ENCODE measurements around the gene SLC5A10.
"Not testable (repeated sequence)": the region's sequence is repeated elsewhere in the genome, so short reads cannot be mapped to it uniquely, and the experiment has no call there.

SLC5A10 gene

DNA sequence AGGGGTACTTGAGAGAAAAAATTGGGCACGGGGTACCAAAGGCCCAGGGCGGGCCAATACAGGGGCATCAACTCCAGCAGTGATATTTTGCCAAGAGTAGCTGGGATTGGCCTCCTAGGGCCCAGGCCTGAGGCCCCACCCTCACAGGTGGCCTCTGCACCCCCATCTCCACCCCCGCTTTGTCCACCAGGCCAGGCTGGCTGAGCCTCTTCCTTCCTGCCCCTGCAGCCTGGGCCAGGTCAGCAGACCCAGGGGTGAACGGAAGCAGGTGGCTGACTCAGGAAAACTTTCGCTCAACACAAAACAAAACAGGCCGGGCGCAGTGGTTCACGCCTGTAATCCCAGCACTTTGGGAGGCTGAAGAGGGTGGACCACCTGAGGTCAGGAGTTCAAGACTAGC is 91.1 kb downstream of the SLC5A10 start:
- not testable (repeated sequence) for DNase-seq (ENCODE audit: low read depth in 2 of 2)

DNA sequence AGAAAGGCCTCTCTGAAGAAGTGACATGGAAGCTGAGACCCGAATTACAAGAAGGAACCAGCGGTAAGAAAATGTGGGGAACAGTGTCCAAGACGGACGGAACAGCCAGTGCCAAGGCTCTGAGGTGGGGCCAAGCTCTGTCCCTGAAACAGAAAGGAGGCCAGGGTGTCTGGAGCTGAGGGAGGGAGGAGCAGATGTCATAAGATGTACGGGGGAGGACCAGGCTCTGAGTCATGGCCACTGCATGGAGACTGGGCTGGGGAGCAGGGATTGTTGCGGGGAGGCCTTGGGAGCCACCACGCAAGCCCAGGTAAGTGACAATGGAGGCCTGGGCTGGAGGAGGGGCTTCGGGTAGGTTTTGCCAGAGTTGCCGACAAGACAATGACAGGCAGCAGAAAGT is 92.7 kb downstream of the SLC5A10 start:
- not testable (repeated sequence) for DNase-seq (ENCODE audit: low read depth in 2 of 2)

DNA sequence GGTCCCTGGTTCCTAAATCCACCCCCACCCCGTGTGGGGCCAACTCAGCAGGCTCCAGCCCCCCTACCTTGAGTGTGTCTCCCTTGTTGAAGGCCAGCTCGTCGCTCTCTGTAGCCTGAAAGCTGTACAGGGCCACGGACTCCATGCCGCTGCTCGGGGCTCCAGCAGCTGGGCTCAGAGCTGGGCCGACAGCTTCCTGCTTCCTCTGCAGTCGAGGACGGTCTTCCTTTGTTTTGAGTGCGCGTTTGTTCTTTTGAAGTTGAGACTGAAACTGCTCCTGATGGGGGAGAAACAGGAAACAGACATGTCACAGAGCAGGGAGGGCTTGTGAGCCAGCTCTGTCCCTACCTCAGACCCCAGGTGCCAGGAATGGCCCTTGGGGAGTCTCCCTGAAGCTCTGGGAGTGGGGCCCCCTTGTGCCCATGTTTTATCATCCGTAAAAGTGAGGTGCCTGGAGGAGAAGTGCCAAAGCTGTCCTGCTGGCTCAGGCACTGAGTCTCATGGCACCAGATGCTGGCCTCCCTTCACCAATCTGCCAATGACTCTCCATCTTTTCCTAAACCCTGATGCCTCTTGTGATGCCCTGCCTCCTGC is 94.9 kb downstream of the SLC5A10 start, which contains the start of gene GRAP:
GRAP (minus strand) TSS at position 176 of the 594 bp plus-strand sequence; CDS start at position 145, 31 bp downstream.
- not testable (repeated sequence) for DNase-seq (ENCODE audit: low read depth in 2 of 2)

DNA sequence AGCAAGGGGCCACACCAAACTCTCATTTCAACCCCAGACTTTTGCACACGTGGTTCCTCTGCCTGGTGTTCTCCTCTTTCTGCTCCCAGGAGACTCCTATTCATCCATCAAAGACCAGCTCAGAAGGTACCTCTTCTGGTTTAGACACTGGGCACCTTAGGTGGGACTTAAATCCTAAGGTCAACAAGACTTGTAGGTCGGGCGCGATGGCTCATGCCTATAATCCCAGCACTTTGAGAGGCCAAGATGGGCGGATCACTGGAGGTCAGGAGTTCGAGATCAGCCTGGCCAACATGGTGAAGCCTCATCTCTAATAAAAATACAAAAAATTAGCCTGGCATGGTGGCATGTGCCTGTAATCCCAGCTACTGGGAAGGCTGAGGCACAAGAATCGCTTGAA is 95.5 kb downstream of the SLC5A10 start:
- DNase-seq (ENCODE audit: low read depth in 2 of 2) = not testable (repeated sequence)

DNA sequence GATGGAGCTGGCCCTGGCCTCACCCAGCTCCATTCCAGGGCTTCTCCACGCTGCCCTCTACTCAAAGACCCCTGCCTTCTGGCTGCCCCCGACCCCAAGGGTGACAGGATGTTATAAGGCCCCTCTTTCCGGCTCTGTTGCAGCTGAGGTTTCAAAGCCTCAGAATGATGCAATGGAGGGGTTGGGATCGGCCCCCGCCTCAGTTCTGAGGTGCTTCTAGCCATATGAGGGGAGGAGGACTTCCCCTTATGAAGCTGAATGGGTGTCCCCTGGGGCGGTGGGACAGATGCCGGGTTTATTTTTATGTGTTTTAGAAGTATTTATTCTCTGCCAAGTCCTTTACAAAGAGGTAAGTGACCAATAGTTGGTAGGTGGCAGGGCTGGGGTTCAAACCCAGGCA is 96.9 kb downstream of the SLC5A10 start:
- not testable (repeated sequence) for DNase-seq (ENCODE audit: low read depth in 2 of 2)

DNA sequence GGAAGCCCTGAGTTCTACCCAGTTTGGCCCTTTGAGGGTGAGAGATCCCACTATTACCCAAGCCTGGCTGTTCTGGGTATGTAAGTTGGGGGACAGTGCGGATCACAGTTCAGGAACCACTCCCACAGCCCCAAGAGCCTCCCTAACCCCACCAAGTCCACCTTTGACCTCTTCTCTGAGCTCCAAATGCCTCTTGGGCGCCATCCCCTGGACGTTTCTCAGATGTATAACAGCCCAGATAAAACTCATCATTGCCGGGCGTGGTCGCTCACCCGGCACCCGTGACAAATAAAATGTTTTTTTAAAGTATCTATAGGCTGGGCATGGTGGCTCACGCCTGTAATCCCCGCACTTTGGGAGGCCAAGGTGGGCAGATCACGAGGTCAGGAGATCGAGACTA is 103.5 kb downstream of the SLC5A10 start:
- DNase-seq (ENCODE audit: low read depth in 2 of 2) = not testable (repeated sequence)

DNA sequence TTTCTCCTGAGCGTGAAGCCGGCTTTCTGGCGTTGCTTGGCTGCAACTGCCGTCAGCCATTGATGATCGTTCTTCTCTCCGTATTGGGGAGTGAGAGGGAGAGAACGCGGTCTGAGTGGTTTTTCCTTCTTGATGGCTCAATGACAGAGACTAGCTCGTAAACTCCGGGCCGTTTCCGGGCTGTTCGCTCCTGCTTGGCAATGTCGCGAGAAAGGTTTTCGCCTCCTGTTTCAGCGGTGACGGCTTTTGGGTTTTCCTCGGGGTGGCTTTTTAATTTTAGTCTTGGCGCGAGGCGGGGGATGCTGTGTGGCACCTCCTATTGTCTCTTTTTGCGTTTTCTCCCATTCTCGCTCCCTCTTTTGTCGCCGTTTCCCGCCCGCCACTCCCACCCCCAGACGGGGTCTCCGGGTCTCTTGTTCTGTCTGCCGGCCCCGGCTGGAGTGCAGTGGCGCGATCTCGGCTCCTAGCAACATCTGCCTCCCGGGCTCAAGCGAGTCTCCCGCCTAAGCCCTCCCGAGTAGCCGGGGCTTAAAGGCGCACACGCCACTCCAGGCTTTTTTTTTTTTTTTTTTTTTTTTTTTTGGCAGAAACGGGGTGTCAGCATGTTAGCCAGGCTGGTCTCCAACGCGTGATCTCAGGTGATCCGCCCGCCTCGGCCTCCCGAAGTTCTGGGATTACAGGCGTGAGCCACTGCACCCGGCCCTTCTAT is 110.2 kb downstream of the SLC5A10 start:
- DNase-seq (ENCODE audit: low read depth in 2 of 2) = not testable (repeated sequence)

DNA sequence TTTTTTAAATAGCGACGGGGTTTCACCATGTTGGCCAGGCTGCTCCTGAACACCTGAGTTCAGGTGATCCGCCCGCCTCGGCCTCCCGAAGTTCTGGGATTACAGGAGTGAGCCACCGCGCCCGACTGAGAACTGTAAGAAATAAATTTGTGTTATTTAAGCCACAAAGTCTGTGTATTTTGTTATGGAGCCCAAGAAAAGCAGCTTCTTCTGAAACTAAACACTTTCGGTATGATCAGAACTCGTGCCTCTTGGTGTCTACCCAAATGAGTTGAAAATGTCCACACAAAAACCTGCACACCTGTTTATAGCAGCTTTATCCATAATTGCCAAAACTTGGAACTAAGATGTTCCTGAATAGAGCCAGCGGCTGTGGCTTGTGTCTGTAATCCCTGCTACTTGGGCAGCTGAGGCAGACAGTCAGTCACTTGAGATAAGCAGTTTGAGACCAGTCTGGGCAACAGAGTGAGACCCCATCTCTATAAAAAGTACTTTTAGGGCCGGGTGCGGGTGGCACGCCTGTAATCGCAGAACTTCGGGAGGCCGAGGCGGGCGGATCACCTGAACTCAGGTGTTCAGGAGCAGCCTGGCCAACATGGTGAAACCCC is 110.9 kb downstream of the SLC5A10 start:
- not testable (repeated sequence) for DNase-seq (ENCODE audit: low read depth in 2 of 2)

DNA sequence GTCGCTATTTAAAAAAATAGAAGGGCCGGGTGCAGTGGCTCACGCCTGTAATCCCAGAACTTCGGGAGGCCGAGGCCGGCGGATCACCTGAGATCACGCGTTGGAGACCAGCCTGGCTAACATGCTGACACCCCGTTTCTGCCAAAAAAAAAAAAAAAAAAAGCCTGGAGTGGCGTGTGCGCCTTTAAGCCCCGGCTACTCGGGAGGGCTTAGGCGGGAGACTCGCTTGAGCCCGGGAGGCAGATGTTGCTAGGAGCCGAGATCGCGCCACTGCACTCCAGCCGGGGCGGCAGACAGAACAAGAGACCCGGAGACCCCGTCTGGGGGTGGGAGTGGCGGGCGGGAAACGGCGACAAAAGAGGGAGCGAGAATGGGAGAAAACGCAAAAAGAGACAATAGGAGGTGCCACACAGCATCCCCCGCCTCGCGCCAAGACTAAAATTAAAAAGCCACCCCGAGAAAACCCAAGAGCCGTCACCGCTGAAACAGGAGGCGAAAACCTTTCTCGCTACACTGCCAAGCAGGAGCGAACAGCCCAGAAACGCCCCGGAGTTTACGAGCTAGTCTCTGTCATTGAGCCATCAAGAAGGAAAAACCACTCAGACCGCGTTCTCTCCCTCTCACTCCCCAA is 111.5 kb downstream of the SLC5A10 start:
- not testable (repeated sequence) for DNase-seq (ENCODE audit: low read depth in 2 of 2)

DNA sequence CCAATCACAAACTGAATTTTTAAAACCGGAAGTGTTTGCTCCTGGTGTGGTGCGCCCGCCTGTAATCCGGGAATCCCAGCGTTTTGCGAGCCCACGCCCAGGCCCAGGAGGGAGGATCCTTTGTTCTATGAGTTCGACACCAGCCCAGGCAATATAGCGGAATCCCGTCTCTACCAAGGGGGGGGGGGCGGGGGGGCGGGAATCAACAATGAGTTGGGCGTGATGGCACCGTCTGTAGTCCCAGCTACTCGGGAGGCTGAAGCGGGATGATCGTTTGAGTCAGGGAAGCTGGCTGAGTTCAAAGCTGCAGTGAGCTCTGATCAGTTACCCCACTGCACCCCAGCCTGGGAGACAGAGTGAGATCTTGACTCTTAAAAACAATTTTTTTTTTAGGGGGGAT is 112.4 kb downstream of the SLC5A10 start:
- peak in 1 of 2 experiments; percentile 0 for DNase-seq (ENCODE audit: low read depth in 2 of 2)

DNA sequence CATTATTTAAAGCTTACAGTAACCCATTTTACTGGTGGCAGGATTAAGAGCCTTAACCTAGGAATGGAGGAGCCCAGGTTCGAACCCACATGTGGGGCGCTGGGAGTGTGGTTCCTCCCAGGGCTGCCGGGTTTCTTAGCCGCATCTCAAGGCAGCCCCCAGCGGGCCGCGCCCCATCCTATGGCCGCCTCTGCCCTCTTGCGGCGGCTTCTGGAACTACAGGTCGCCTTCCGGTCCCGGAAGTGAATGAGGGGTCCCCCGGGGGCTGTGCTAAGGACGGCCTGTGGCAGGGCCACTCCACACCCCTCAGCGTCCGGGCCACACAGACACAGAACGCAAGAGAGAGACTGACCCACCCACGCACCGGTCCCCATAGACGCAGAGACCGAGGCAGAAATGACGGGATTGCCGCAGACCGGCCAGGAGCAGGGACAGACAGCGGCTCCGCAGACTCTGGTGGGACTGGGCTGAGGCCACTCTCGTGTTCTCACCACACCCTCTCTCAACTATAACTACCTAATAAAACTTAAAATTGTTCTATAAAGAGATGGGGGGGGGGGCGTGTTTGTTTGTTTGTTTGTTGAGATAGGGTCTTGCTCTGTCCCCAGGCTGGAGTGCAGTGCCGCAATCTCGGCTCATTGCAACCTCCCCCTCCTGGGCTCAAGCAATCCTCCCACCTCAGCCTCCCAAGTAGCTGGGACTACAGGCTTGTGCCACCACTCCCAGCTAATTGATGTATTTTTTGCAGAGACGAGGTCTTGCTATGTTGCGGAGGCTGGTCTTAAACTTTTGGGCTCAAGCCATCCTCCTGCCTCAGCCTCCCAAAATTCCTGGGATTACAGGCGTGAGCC is 118.6 kb downstream of the SLC5A10 start:
- DNase-seq (ENCODE audit: low read depth in 2 of 2) = not testable (repeated sequence)
